HG02884 (cell line): Measurements from ENCODE around the gene NFASC.

Experiments
- ATAC-seq: cut with Tn5 transposase; IDR thresholded peaks from one replicate; pipeline ENCODE4 v1.9.1; 2021; ENCODE audit warnings: mild to moderate bottlenecking, moderate library complexity; ENCODE audit not compliant: unreplicated experiment

Gene NFASC

GRCh38 chr1:205032508-205032907 lies 161.8 kb downstream of the NFASC start:
- ATAC-seq: no peak

DNA sequence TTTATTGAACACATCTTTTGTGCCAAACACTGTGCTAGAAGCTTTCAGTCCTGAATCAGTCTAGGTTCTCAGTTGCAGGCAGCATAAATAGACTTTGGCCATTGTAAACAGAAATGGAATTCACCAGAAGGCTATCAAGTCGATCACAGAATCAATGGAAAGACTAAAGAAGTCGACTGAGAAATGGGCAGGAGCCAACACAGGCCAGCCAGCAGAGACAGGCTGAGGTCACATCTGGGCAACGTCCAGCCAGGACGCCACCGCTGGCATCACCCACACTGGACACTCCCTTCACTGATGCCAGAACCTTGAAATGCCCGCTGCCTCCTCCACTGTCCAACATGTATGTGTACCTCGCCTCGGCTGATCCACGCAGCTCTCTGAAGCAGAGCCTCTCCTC lies 166.9 kb downstream of the NFASC start:
- no peak for ATAC-seq

GRCh38 chr1:205038132-205038786 lies 167.6 kb downstream of the NFASC start:
- ATAC-seq: no peak

GRCh38 chr1:205041001-205041715 lies 170.5 kb downstream of the NFASC start:
- no peak for ATAC-seq

- ATAC-seq: no peak
Measured at GRCh38 chr1:205041998-205042910, 171.6 kb downstream of the NFASC start.

- ATAC-seq: no peak
Measured at GRCh38 chr1:205042911-205043806, 172.5 kb downstream of the NFASC start, which contains the start of gene CNTN2. Gene CNTN2 (plus strand): TSS chr1:205043212. CDS start chr1:205053186, 9,974 bp downstream.

DNA sequence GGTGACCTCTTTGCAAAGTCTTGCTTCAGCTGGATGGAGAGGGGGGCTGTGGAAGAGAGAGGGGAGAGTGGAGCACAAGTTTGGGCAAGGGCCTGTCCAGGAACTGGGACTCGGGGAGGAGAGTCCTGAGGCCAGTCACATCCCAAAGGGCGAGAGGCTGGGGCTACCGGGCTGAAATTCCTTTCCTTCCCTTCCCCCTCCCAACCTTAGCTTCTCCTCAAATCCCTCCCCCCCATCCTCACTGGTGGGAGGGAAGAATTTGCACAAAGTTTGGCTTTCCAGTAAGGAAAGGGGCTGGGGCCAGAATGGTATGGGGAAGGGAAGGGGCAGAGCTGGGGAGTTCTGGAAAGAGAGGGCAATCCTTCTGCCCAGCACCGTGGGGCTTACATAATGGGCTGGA lies 173.2 kb downstream of the NFASC start:
- no peak for ATAC-seq

- ATAC-seq: no peak
Measured at GRCh38 chr1:205044741-205045140, 174.1 kb downstream of the NFASC start.

- ATAC-seq: no peak
Measured at GRCh38 chr1:205045146-205045545, 174.5 kb downstream of the NFASC start.

- ATAC-seq: no peak
Measured at GRCh38 chr1:205046870-205047269, 176.2 kb downstream of the NFASC start.

DNA sequence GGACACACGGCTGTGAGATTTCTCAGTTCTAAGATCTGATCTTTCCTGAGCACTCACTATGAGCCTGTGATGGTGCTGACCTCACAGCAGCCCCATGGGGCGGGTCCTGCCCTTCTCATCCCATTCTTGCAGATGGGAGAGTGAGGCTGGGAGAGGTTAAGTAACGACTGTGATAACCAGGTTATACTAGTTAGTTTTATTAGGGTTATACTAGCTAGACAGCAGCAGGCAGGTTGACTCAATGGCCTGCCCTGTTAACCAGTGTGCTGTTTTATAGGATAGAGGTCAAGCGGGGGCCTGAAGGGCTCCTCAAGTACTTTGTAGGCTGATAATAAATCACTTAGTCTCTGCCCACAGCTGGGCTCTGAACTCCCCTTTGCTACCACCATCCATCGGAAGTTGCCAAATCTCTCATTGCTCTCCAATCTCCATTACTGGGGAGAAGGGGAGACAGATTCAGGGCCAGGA lies 177.1 kb downstream of the NFASC start:
- no peak for ATAC-seq

GRCh38 chr1:205048382-205048781 lies 177.7 kb downstream of the NFASC start:
- ATAC-seq: no peak

GRCh38 chr1:205049479-205049878 lies 178.8 kb downstream of the NFASC start:
- no peak for ATAC-seq

- no peak for ATAC-seq
Measured at GRCh38 chr1:205052690-205053089, 182.0 kb downstream of the NFASC start.

GRCh38 chr1:205053296-205053695 lies 182.6 kb downstream of the NFASC start:
- ATAC-seq: no peak

DNA sequence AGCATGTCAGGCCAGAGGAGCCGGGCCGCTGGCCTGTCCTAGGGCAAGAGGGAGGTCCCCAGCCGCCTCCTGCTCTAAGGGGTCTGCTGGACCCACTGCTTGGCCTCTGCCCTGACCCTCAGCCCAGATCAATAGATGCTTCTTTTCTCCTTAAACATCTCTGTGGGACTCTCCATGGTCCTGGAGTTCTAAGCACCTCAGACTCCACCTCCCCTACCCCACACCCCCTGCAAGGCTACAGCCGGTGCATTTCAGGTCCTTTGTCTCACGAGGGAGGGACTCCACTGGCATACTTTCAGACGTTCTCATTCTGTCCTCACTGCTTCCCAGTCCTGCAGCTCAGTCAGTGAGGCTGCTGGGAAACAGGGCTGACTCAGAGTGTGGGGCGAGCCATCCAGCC lies 183.4 kb downstream of the NFASC start:
- ATAC-seq: no peak

GRCh38 chr1:205056188-205056611 lies 185.5 kb downstream of the NFASC start:
- no peak for ATAC-seq

- ATAC-seq: no peak
Measured at GRCh38 chr1:205056956-205057568, 186.4 kb downstream of the NFASC start.

DNA sequence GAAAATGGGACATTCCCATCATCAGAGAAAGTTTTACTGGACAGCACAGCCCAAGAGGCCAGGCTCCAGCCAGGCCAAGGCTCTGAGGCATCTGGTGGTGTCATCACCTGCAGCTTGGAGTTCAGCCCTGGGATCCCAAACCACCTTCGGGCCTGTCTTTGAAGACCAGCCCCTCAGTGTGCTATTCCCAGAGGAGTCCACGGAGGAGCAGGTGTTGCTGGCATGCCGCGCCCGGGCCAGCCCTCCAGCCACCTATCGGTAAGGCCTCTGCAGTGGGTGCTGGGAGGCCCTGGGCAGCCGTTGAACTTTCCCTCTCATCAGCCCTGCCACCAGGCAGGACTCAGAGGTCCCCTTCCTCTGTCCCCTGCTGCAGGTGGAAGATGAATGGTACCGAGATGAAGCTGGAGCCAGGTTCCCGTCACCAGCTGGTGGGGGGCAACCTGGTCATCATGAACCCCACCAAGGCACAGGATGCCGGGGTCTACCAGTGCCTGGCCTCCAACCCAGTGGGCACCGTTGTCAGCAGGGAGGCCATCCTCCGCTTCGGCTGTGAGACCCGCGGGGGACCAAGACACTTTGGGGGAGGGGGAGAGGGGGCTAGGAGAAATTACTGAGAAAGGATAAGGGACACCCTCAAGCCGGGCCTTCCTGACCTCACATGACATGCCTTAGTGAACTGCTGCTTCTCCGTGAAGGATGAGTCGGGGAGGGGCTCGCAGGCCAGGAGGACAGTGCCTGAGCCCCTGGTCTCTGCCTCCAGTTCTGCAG lies 187.3 kb downstream of the NFASC start:
- no peak for ATAC-seq
